Kidney epithelial cell (primary cell): Measurements from ENCODE around the gene DHX35. TPM values are rescaled to one million over a fixed set of nuclear protein-coding genes. Genes with fewer than 3 reads are reported as not detected.

Source experiments
- DNase-seq: peaks from one replicate; pipeline ENCODE4 v3.0.0-alpha.2; 2010; ENCODE audit warnings: low read depth
- H3K27me3 ChIP-seq: 2 replicates; pipeline ENCODE4 v1.6.0; 2011; ENCODE audit warnings: low read length; ENCODE audit not compliant: control insufficient read depth, insufficient read depth
- H3K36me3 ChIP-seq: 2 replicates; pipeline ENCODE4 v1.5.1; 2011; ENCODE audit warnings: low read length; ENCODE audit not compliant: control insufficient read depth, insufficient read depth
- H3K4me3 ChIP-seq: 2 replicates; pipeline ENCODE4 v1.5.1; 2011; ENCODE audit warnings: low read depth, mild to moderate bottlenecking, control low read depth, low read length
- CTCF ChIP-seq: IDR thresholded peaks from 2 replicates; pipeline ENCODE4 v1.5.1; 2011; ENCODE audit warnings: mild to moderate bottlenecking, moderate library complexity, low read length, control low read depth, inconsistent platforms; ENCODE audit not compliant: insufficient read depth, poor library complexity, severe bottlenecking
- total RNA-seq: library from RNA; depleted of rRNA; stranded (reverse); fragments of >200 nt; gene quantifications from 2 replicates; pipeline ENCODE4 v1.2.3, GENCODE V29; 2015

The DHX35 gene
- total RNA-seq, 1 donor from 2014 or later, result 7.4 TPM

- no peak for TF ChIP-seq CTCF
- DNase-seq, result no peak
- Histone ChIP-seq H3K4me3 (no peak overlapping the region), H3K27me3 (no peaks in the 10 kb centered on the region), H3K36me3 (peaks cover 1% of the 10 kb centered on the region)
Observed at GRCh38 chr20:39019805-39020325, 57.7 kb downstream of the DHX35 start.

GRCh38 chr20:39021748-39022147, 59.6 kb downstream of the DHX35 start:
- no peaks in the 10 kb centered on the region for H3K27me3 ChIP-seq
- DNase-seq, result no peak
- H3K4me3 ChIP-seq, result no peak overlapping the region
- no peak for TF ChIP-seq CTCF
- peaks cover 1% of the 10 kb centered on the region for H3K36me3 ChIP-seq

- Histone ChIP-seq H3K4me3 (no peak overlapping the region), H3K36me3 (peaks cover 1% of the 10 kb centered on the region), H3K27me3 (no peaks in the 10 kb centered on the region)
- DNase-seq, result no peak
- TF ChIP-seq CTCF, result no peak
Observed at GRCh38 chr20:39025883-39026282, 63.7 kb downstream of the DHX35 start.

GRCh38 chr20:39029364-39029763, 67.2 kb downstream of the DHX35 start:
- no peak overlapping the region for H3K4me3 ChIP-seq
- no peaks in the 10 kb centered on the region for H3K36me3 ChIP-seq
- no peak for TF ChIP-seq CTCF
- no peak for DNase-seq
- no peaks in the 10 kb centered on the region for H3K27me3 ChIP-seq

- TF ChIP-seq CTCF, result no peak
- Histone ChIP-seq H3K36me3 (no peaks in the 10 kb centered on the region), H3K27me3 (no peaks in the 10 kb centered on the region)
Observed at GRCh38 chr20:39032997-39033396, 70.9 kb downstream of the DHX35 start.

GRCh38 chr20:39036011-39036410, 73.9 kb downstream of the DHX35 start:
- Histone ChIP-seq H3K36me3 (peaks cover 3% of the 10 kb centered on the region), H3K4me3 (no peak overlapping the region), H3K27me3 (no peaks in the 10 kb centered on the region)
- TF ChIP-seq CTCF, result no peak
- DNase-seq, result no peak

More at GRCh38 chr20:39032997-39033396, 70.9 kb downstream of the DHX35 start:
- DNase-seq, result no peak
- no peak overlapping the region for H3K4me3 ChIP-seq
